ENCODE results near the gene UGT8. TPM values are rescaled to one million over a fixed set of nuclear protein-coding genes. Genes with fewer than 3 reads are reported as not detected.

Gene UGT8
- total and polyA plus RNA-seq, 2 of the 8 experiments (the other 6 are each of a cell fraction or from before 2014, with no cell fraction given), result 16.9 to 26.9 TPM

- H3K56ac ChIP-seq (replicated peaks; ENCODE audit: insufficient read length, low read depth, low read length), result no peak overlapping the region
- H2BK15ac ChIP-seq (ENCODE audit: low read length), result no peak overlapping the region
- CTCF ChIA-PET (ENCODE audit: partially characterized antibody), result interaction anchor here (1.4 kb wide), 1 partner anchor 10 kb away, joined by 3 read pairs; no protein-coding TSS in a partner anchor
- H3K79me1 ChIP-seq (ENCODE audit: low read depth, low read length), result no peaks in the 10 kb centered on the region
- H3K14ac ChIP-seq (ENCODE audit: insufficient read length), result no peak overlapping the region
- no peaks in the 10 kb centered on the region for H4K20me1 ChIP-seq (replicated peaks in 1 of 2; ENCODE audit: control insufficient read depth in 1 of 2, insufficient read depth in 2 of 2, low read length in 2 of 2)
- no peak overlapping the region for H4K5ac ChIP-seq (ENCODE audit: insufficient read length, low read depth, low read length)
- no peak overlapping the region for H3K4me2 ChIP-seq (ENCODE audit: insufficient read depth in 1 of 2, low read depth in 2 of 2, low read length in 2 of 2)
- POLR2A ChIA-PET (ENCODE audit: partially characterized antibody), result no interaction called here
- H3K36me3 ChIP-seq (ENCODE audit: control insufficient read depth in 2 of 4, insufficient read depth in 4 of 4, low read length in 3 of 4), result no peaks in the 10 kb centered on the region
- 88% methylated on average over 1 of the region's 1 CpG; no CpG with 5 or more reads in 1 of the 2 experiments for WGBS, 2 experiments (ENCODE audit: extremely low coverage in 1 of 2, insufficient coverage in 1 of 2, insufficient read length in 1 of 2, insufficient replicate concordance in 2 of 2, low coverage in 1 of 2, low lambda C conversion rate in 2 of 2, missing lambda C conversion rate in 1 of 2)
- no peak overlapping the region for H3K9ac ChIP-seq (replicated peaks in 1 of 4; ENCODE audit: extremely low read depth in 1 of 4, low read depth in 3 of 4, low read length in 3 of 4)
- no peak for DNase-seq (ENCODE audit: low read depth in 1 of 2, low spot score in 2 of 2)
- no peak overlapping the region for H3K4ac ChIP-seq (replicated peaks; ENCODE audit: insufficient read length, low read depth, low read length)
- no peak overlapping the region for H3K27ac ChIP-seq (ENCODE audit: low read depth, low read length)
- H2BK5ac ChIP-seq (ENCODE audit: low read depth, low read length), result no peak overlapping the region
- H2AFZ ChIP-seq (ENCODE audit: low read length), result no peak overlapping the region
- H4K91ac ChIP-seq (replicated peaks; ENCODE audit: insufficient read length, low read length), result no peak overlapping the region
- FAIRE-seq, result no peak
- H3K9me3 ChIP-seq (ENCODE audit: insufficient read depth in 2 of 2, low read depth in 1 of 2, low read length in 1 of 2), result no peaks in the 10 kb centered on the region
- H3K23ac ChIP-seq (ENCODE audit: insufficient read length), result no peak overlapping the region
- no peaks in the 10 kb centered on the region for H3K79me2 ChIP-seq (ENCODE audit: control insufficient read depth in 1 of 2, insufficient read depth in 2 of 2, low read length in 2 of 2)
- H3K18ac ChIP-seq (ENCODE audit: extremely low read depth, low read length), result no peak overlapping the region
- no peaks in the 10 kb centered on the region for H3K23me2 ChIP-seq (ENCODE audit: low read depth, low read length)
- H3K27me3 ChIP-seq (replicated peaks in 1 of 4; ENCODE audit: control insufficient read depth in 3 of 4, extremely low read depth in 1 of 4, insufficient read depth in 3 of 4, low read length in 3 of 4), result no peaks in the 10 kb centered on the region
- no peak overlapping the region for H2BK120ac ChIP-seq (replicated peaks; ENCODE audit: low read depth, low read length)
- no peak overlapping the region for H4K8ac ChIP-seq (ENCODE audit: extremely low read depth, insufficient read depth, low read length)
- H2AK5ac ChIP-seq (ENCODE audit: low read depth, low read length), result no peak overlapping the region
- H2BK20ac ChIP-seq (ENCODE audit: low read length), result no peak overlapping the region
- no peaks in the 10 kb centered on the region for H3K4me1 ChIP-seq (replicated peaks in 1 of 4; ENCODE audit: control insufficient read depth in 3 of 4, insufficient read depth in 4 of 4, low read length in 3 of 4)
- H2BK12ac ChIP-seq (ENCODE audit: low read depth, low read length), result no peak overlapping the region
- H3K4me3 ChIP-seq (ENCODE audit: extremely low read depth in 1 of 4, insufficient read depth in 2 of 4, low read depth in 3 of 4, low read length in 4 of 4), result no peak overlapping the region
- TF ChIP-seq HDAC2 (IDR thresholded peaks at IDR 0.05; ENCODE audit: borderline replicate concordance in 1 of 2, low read depth in 2 of 2, low read length in 2 of 2), result no peak
- no peak for TF ChIP-seq ATF2 (IDR thresholded peaks at IDR 0.05; ENCODE audit: low read length)
- TF ChIP-seq PHF8 (conservative IDR thresholded peaks at IDR 0.05; ENCODE audit: low read depth, low read length), result no peak
- no peak for TF ChIP-seq FOSL1 (IDR thresholded peaks at IDR 0.05; ENCODE audit: insufficient read depth, low read depth, low read length)
- TF ChIP-seq JUN (IDR thresholded peaks at IDR 0.05; ENCODE audit: low read depth, low read length), result no peak
- TF ChIP-seq RBBP5 (IDR thresholded peaks at IDR 0.05; ENCODE audit: borderline replicate concordance, low read depth, low read length), result no peak
- no peak for TF ChIP-seq NANOG (IDR thresholded peaks at IDR 0.05; ENCODE audit: insufficient read depth, low read depth, low read length, poor library complexity, severe bottlenecking)
- TF ChIP-seq, protein P1, sequence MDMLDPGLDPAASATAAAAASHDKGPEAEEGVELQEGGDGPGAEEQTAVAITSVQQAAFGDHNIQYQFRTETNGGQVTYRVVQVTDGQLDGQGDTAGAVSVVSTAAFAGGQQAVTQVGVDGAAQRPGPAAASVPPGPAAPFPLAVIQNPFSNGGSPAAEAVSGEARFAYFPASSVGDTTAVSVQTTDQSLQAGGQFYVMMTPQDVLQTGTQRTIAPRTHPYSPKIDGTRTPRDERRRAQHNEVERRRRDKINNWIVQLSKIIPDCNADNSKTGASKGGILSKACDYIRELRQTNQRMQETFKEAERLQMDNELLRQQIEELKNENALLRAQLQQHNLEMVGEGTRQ (IDR thresholded peaks at IDR 0.05; ENCODE audit: low read length), result no peak
- no peak for TF ChIP-seq HDAC6 (IDR thresholded peaks at IDR 0.05; ENCODE audit: low read depth, low read length)
- no peak for TF ChIP-seq SIX5 (IDR thresholded peaks at IDR 0.05; ENCODE audit: low read depth, low read length)
- TF ChIP-seq CEBPB (IDR thresholded peaks at IDR 0.05; ENCODE audit: low read depth, low read length), result no peak
Observed at GRCh38 chr4:114691865-114692264, 93.3 kb downstream of the UGT8 start.

All from H1 (cell line).